A549 (cell line): ENCODE results near the gene MUC2.

ENCODE experiments used
- HOXA7 ChIP-seq: fragments of 250-450 bp; sonication (Bioruptor Pico); IDR thresholded peaks from 2 replicates; pipeline ENCODE4 v1.5.0; 2020; ENCODE audit warnings: mild to moderate bottlenecking, moderate library complexity
- RAD21 ChIP-seq, 2 experiments: fragments of >200 bp in 1 of 2; sonication (Bioruptor Twin) in 1 of 2; formaldehyde crosslinking in 1 of 2; IDR thresholded peaks in 1 of 2; conservative IDR thresholded peaks in 1 of 2; 2 replicates in 1 of 2; 3 replicates in 1 of 2; pipeline ENCODE4 v1.6.1; 2012 to 2018; ENCODE audit warnings: inconsistent platforms in 1 of 2
- RARB ChIP-seq: fragments of 250-450 bp; sonication (Bioruptor Pico); IDR thresholded peaks from 2 replicates; pipeline ENCODE4 v1.8.0; 2021; ENCODE audit warnings: mild to moderate bottlenecking, moderate library complexity
- SMC3 ChIP-seq: fragments of >200 bp; sonication (Bioruptor Twin); formaldehyde crosslinking; IDR thresholded peaks from 3 replicates; pipeline ENCODE4 v1.6.1; 2018; ENCODE audit warnings: inconsistent platforms
- TF ChIP-seq, protein P1 (sequence below): fragments of 200-600 bp; sonication (generic); IDR thresholded peaks from 2 replicates; pipeline ENCODE4 v1.6.1; 2016; ENCODE audit warnings: antibody characterized with exemption, mild to moderate bottlenecking, moderate library complexity
- TF ChIP-seq, protein P2 (sequence below): IDR thresholded peaks from 2 replicates; pipeline ENCODE4 v1.6.1; 2012

DNA sequence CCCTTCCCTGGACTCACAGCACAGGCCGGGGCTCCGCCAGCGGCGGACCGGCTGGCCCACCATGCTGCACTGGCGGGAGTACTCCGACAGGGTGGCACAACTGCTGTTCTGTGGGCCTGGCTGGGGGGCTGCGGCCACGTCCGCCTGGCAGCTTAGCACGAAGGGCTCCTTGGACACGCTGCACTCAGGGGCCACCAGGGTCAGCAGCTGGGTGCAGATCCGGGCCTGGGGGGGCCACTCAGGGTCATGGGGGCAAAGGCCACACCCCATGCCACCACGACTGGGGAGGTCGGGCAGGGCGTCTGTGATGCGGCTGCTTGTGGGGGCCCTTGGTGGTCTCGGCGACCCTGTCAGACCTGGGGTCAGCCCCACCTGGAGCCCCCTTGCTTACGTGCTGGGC is 44.1 kb upstream of the MUC2 start:
- TF ChIP-seq RAD21 (conservative IDR thresholded peaks at IDR 0.05 in 1 of 2, IDR thresholded peaks at IDR 0.05 in 1 of 2), result no peak
- TF ChIP-seq, protein P1, sequence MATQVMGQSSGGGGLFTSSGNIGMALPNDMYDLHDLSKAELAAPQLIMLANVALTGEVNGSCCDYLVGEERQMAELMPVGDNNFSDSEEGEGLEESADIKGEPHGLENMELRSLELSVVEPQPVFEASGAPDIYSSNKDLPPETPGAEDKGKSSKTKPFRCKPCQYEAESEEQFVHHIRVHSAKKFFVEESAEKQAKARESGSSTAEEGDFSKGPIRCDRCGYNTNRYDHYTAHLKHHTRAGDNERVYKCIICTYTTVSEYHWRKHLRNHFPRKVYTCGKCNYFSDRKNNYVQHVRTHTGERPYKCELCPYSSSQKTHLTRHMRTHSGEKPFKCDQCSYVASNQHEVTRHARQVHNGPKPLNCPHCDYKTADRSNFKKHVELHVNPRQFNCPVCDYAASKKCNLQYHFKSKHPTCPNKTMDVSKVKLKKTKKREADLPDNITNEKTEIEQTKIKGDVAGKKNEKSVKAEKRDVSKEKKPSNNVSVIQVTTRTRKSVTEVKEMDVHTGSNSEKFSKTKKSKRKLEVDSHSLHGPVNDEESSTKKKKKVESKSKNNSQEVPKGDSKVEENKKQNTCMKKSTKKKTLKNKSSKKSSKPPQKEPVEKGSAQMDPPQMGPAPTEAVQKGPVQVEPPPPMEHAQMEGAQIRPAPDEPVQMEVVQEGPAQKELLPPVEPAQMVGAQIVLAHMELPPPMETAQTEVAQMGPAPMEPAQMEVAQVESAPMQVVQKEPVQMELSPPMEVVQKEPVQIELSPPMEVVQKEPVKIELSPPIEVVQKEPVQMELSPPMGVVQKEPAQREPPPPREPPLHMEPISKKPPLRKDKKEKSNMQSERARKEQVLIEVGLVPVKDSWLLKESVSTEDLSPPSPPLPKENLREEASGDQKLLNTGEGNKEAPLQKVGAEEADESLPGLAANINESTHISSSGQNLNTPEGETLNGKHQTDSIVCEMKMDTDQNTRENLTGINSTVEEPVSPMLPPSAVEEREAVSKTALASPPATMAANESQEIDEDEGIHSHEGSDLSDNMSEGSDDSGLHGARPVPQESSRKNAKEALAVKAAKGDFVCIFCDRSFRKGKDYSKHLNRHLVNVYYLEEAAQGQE, result no peak
- no peak for TF ChIP-seq HOXA7 (CRISPR knock-in tag)
- TF ChIP-seq SMC3, result no peak
- no peak for TF ChIP-seq RARB
- TF ChIP-seq, protein P2, sequence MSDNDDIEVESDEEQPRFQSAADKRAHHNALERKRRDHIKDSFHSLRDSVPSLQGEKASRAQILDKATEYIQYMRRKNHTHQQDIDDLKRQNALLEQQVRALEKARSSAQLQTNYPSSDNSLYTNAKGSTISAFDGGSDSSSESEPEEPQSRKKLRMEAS, result no peak
